GM12872 (cell line): ENCODE data around the gene DYTN.

Experiments
- TF ChIP-seq, protein P1 (sequence below): IDR thresholded peaks from 3 replicates; pipeline ENCODE4 v1.5.1; 2011; ENCODE audit warnings: low read depth, mild to moderate bottlenecking, low read length, moderate library complexity; ENCODE audit not compliant: insufficient read depth

Gene DYTN, protein sequence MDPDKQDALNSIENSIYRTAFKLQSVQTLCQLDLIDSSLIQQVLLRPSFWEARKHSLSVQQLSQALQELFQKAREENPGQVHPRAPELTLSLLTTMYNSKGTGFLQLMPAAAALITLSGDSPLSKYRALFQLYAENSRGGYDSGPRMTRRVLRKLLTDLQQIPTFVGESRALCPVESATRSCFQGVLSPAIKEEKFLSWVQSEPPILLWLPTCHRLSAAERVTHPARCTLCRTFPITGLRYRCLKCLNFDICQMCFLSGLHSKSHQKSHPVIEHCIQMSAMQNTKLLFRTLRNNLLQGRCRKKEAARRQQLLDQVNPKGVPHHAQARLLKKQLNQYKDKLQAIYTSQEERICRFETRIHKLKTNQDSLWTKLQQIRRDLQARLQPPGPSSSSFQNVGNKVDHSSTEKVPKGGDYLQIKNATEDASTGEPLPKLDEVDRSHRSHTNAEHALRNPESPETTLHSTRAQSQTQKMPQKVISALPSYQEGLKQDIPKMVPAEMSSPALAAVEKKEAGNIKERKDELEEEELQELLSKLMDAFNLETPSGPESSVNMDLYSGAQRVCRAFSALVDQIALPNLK

DNA sequence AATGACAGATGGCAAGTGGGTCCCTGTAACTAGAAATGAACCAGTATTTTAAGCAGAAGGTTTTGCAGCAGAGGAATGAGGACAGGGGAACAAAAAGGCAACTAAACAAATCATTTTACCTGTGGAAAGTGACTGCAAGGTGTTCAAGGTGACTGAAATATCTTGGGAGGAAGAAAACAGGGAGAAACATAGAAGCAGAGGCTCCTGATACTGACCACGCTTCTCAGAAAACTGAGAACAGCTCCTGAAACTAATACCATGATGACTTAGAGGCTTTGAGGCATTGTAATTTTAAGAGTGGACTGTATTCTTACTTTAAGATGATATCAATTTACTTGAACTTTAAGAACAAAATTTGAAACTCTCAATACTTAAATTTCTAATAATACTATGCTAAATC is at the start of gene DYTN:
TSS of gene DYTN (minus strand) at position 101 of the 400 bp plus-strand sequence. CDS start 117 bp downstream, outside the sequence.
- TF ChIP-seq, protein P1, sequence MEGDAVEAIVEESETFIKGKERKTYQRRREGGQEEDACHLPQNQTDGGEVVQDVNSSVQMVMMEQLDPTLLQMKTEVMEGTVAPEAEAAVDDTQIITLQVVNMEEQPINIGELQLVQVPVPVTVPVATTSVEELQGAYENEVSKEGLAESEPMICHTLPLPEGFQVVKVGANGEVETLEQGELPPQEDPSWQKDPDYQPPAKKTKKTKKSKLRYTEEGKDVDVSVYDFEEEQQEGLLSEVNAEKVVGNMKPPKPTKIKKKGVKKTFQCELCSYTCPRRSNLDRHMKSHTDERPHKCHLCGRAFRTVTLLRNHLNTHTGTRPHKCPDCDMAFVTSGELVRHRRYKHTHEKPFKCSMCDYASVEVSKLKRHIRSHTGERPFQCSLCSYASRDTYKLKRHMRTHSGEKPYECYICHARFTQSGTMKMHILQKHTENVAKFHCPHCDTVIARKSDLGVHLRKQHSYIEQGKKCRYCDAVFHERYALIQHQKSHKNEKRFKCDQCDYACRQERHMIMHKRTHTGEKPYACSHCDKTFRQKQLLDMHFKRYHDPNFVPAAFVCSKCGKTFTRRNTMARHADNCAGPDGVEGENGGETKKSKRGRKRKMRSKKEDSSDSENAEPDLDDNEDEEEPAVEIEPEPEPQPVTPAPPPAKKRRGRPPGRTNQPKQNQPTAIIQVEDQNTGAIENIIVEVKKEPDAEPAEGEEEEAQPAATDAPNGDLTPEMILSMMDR: no peak

DNA sequence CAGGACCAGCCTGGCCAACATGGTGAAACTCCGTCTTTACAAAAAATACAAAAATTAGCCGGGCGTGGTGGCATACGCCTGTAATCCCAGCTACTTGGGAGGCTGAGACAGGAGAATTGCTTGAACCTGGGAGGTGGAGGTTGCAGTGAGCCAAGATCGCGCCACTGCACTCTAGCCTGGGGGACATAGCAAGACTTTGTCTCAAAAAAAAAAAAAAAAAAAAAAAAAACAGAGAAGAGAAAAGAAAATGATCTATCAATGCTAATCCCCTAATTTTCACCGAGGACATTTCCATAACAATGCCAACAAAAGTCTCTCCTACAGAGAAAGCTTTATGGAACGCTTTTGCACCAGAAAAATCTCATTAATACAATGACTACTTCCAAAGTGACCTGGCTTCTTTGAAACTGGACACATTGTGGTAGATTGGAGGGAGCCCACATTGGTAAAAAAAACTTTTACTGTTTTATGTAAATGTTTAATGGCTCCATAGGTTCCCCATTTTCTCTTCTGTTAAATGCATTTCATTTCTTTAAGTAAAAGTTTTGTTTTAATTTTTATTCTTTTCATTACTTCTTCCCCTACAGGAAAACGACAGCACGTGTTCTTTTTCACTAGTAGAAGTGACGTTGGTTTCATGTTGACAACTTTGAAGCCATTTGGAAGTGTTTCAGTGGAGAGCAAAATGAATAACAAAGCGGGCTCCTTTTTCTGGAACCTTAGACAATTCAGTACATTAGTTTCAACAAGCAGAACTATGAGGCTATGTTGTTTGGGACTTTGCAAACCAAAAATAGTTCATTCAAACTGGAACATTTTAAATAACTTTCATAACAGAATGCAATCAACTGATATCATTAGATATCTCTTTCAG is 48.1 kb upstream of the DYTN start:
- TF ChIP-seq, protein P1: no peak

DNA sequence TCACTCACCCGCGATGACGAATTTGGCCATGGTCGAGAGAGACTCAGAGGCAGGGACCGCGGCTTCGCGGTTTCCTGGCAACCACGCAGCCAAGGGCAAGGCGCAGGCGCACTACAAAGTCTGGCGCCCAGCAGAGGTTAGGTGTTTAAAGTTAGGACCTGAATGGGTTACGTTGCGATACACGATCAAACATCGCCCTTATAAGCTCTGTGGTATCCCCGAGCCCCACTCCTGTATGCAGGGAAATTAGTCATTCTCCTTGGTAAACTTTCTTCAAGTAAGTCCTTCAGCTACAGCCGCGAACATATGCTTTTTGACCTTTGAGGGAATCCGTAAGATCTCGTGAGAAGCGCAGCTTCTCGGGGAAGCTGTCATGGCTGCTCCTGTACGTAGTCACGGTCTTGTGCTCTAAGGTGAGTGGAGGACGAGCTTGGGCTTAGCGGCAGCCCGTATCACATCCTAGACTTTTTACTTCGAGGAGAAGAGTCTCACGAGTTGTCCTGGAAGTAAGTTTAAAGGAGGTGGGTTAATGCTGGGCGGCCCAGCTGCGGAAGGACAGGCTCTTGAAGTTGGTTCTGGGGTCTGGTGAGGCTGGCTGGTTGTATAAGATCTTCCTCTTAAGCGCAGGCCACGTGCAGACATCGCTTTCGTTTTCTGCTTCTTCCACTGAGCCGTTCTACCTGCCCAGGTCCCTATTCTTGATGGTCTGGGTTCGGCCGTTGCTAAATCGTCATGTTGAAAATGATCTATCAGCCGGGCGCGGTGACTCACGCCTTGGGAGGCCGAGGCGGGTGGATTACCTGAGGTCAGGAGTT is 47.3 kb upstream of the DYTN start, which contains the start of the genes FASTKD2 and MDH1B:
TSS of gene FASTKD2 (plus strand) at position 365 of the 815 bp plus-strand sequence. CDS start 1,088 bp downstream, outside the sequence.
TSS of gene MDH1B (minus strand) at position 87 of the 815 bp plus-strand sequence. CDS start at position 30, 57 bp downstream.
- TF ChIP-seq, protein P1: no peak

DNA sequence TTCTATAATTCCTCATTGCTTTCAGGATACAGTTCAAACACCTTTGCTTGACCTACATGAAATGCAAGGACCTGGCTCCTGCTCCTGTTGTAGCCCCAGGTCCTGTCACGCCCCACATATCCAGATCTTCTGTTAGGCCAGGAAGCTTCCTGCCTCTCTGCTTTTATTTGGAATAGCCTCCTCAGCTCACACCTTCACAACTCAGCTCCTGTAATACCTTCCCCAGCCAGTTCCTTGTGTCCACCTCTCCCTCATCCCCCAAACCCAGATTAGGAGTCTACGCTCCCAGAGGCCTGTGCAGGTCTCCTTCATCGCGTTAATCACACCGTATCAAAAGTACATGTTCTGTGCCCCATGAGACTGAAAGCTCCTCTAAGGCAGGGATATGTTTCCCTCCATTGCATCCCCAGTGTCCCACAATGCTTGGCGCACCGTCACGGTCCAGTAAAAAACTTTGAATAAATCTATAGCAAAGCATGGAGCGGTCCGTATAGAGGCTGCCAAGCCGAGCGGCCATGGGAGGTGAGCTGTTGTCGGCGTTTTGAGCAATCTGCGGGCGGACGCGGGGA is 46.6 kb upstream of the DYTN start:
- TF ChIP-seq, protein P1: no peak

DNA sequence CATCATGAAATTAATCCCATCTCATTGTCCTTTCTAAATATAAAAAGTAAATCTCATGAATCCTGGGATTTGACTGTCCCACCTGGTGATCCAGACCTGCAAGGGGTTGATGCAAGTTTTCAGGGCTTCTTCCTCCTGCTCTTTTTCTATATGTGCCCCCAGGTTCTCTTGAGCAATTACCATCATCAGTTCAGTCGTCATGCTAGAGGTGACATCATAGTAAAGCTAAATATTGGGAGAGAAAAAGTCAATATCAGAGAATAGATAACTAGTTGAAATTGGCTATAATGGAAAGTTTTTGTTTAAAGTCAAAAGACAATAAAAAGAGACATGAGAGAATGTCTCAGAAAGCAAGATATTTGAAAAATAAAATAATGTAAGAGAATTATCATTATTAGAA is 38.6 kb upstream of the DYTN start:
- TF ChIP-seq, protein P1: no peak

DNA sequence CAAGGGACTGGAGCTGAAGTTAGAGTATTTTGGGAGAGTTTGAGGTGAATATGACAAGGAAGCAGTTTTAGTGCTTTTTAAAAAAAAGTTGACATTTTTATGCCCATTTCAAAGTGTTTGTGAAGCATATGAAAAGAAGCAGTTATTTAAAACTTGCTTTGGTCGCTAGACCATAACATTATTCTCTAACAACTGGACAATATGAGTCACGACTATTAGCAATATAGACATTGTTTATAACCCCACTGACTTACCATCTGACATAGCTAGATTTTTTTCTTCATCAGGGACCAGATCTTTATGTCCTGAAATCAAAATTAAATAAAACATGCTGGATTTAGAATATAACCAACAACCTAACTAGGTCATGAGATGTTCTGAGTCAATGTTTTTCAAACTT is 22.6 kb upstream of the DYTN start:
- TF ChIP-seq, protein P1: no peak
